Effector memory CD4-positive, alpha-beta T cell (primary cell): ENCODE measurements around the gene CD300C.
A peak's percentile ranks its signal among the peaks of the same experiment; 100 is the strongest.
"Not testable (repeated sequence)": the region's sequence is repeated elsewhere in the genome, so short reads cannot be mapped to it uniquely, and the experiment has no call there.

Experiments
- DNase-seq, 3 donors: peaks; one replicate each; pipeline ENCODE4 v3.0.0-alpha.2; 2020
- H3K27ac ChIP-seq: 2 replicates; pipeline ENCODE4 v1.7.0; 2013; ENCODE audit warnings: mild to moderate bottlenecking, low read length, moderate library complexity; ENCODE audit not compliant: insufficient read depth, poor library complexity, severe bottlenecking
- H3K27me3 ChIP-seq: replicated peaks from 2 replicates; pipeline ENCODE4 v1.7.0; 2013; ENCODE audit warnings: mild to moderate bottlenecking, low read length; ENCODE audit not compliant: insufficient read depth, control insufficient read depth, poor library complexity, severe bottlenecking
- H3K36me3 ChIP-seq: 2 replicates; pipeline ENCODE4 v1.7.0; 2013; ENCODE audit warnings: mild to moderate bottlenecking, low read length, moderate library complexity; ENCODE audit not compliant: control insufficient read depth, insufficient read depth
- H3K4me1 ChIP-seq: 2 replicates; pipeline ENCODE4 v1.7.0; 2013; ENCODE audit warnings: low read length, mild to moderate bottlenecking; ENCODE audit not compliant: control insufficient read depth, insufficient read depth, poor library complexity, severe bottlenecking
- H3K4me3 ChIP-seq: 2 replicates; pipeline ENCODE4 v1.7.0; 2013; ENCODE audit warnings: low read length, low read depth, mild to moderate bottlenecking; ENCODE audit not compliant: insufficient read depth, poor library complexity, severe bottlenecking
- H3K9me3 ChIP-seq: 2 replicates; pipeline ENCODE4 v1.7.0; 2013; ENCODE audit warnings: mild to moderate bottlenecking, low read length, moderate library complexity; ENCODE audit not compliant: control insufficient read depth

CD300C gene

DNA sequence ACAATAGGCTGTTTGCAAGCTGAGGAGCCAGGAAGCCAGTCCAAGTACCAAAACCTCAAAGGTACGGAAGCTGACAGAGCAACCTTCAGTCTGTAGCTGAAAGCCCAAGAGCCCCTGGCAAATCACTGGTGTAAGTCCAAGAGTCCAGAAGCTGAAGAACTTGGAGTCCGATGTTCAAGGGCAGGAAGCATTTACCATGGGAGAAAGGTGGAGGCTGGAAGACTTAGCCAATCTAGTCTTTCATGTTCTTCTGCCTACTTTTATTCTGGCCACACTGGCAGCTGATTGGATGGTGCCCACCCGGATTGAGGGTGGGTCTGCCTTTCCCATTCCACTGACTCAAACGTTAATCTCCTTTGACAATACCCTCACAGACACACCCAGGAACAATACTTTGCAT is 30.0 kb downstream of the CD300C start:
- no peaks in the 10 kb centered on the region for H3K4me1 ChIP-seq
- no peaks in the 10 kb centered on the region for H3K36me3 ChIP-seq
- no peak overlapping the region for H3K4me3 ChIP-seq
- no peak for DNase-seq
- no peaks in the 10 kb centered on the region for H3K27me3 ChIP-seq
- no peaks in the 10 kb centered on the region for H3K9me3 ChIP-seq
- no peak overlapping the region for H3K27ac ChIP-seq

DNA sequence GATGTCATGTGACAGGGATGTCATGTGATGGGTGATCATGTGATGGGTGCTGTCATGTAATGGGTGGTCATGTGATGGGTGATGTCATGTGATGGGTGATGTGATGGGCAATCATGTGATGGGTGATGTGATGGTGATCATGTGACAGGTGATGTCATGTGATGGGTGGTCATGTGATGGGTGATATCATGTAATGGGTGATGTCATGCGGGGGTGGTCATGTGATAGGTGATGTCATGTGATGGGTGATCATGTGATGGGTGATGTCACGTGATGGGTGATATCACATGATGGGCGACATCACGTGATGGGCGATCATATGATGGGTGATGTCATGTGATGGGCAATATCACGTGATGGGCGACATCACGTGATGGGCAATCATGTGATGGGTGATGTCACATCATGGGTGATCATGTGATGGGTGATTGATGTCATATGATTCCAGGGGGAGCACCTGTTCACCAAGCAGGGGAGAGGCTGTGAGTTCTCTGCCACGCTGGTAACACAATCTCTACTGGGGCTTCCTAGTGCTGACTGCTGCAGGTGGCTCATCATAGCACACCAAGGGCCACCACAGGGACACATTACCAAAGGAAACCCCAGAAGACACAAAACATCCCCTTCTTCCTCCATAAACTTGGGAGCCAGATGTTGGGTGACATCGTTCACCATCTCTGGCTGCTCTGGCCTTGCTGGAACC is 31.1 kb downstream of the CD300C start:
- H3K4me3 ChIP-seq: no peak overlapping the region
- H3K27ac ChIP-seq: no peak overlapping the region
- DNase-seq: peak in 1 of 3 donors; percentile 34
- no peaks in the 10 kb centered on the region for H3K4me1 ChIP-seq
- H3K36me3 ChIP-seq: no peaks in the 10 kb centered on the region
- H3K27me3 ChIP-seq: no peaks in the 10 kb centered on the region
- H3K9me3 ChIP-seq: no peaks in the 10 kb centered on the region

DNA sequence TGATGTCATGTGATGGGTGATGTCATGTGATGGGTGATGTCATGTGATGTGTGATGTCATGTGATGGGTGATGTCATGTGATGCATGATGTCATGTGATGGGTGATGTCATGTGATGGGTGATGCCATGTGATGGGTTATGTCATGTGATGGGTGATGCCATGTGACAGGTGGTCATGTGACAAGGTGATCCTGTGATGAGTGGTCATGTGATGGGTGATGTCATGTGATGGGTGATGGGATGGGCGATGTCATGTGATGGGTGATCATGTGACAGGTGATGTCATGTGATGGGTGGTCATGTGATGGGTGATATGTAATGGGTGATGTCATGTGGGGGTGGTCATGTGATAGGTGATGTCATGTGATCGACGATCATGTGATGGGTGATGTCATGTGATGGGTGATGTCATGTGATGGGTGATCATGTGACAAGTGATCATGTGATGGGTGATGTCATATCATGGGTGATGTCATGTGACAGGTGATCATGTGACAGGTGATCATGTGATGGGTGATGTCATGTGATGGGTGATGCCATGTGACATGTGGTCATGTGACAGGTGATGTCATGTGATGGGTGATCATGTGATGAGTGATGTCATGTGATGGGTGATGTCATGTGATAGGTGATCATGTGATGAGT is 31.8 kb downstream of the CD300C start:
- Histone ChIP-seq H3K9me3 (no peaks in the 10 kb centered on the region), H3K4me3 (no peak overlapping the region), H3K27me3 (no peaks in the 10 kb centered on the region), H3K27ac (no peak overlapping the region), H3K4me1 (no peaks in the 10 kb centered on the region), H3K36me3 (no peaks in the 10 kb centered on the region)
- peak in 2 of 3 donors; percentile 49 to 56 for DNase-seq

DNA sequence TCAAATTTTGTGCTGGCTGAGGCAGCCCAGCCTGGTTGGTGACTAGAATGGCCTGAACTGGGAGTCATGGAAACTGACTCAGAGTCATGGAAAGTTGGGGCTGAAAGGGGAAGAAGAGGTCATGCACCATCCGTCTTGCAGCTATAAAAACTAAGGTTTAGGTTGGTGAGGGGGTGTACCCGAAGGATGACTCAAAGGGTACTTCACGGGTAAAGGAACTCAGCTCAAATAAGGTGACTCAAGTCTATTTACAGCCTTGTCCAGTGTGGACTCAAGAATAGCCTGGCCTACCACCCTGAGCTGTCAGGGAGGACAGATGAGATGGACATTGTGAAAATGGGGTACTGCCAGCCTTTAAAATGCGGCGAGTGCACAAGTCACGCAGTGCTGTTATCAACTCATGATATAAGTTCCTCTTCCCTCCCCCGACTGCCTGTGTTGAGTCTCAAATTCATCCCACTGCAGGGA is 33.3 kb downstream of the CD300C start:
- H3K27me3 ChIP-seq: no peaks in the 10 kb centered on the region
- no peaks in the 10 kb centered on the region for H3K9me3 ChIP-seq
- H3K4me1 ChIP-seq: no peaks in the 10 kb centered on the region
- no peak for DNase-seq
- no peak overlapping the region for H3K4me3 ChIP-seq
- H3K36me3 ChIP-seq: no peaks in the 10 kb centered on the region
- no peak overlapping the region for H3K27ac ChIP-seq

DNA sequence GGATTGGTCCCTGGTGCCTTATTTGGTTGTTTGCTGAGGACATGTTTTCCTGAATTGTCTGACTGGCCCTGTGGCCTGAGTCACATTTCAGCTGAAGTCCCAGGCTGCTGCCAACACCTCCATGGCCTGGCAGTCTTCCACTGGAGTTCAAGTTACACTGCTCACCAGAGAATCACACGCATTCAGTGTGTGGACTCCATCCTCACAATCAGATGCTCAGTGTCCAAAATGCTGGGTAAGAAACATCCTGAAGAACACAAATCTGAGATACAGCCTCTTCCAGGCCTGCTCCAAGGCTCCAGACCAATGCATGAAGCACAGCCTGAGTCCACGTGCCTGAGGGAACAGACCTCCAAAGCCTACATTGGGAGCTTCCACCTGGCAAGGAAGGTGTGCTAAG is 33.9 kb downstream of the CD300C start:
- no peaks in the 10 kb centered on the region for H3K27me3 ChIP-seq
- H3K4me3 ChIP-seq: no peak overlapping the region
- no peak for DNase-seq
- no peaks in the 10 kb centered on the region for H3K4me1 ChIP-seq
- H3K9me3 ChIP-seq: no peaks in the 10 kb centered on the region
- no peak overlapping the region for H3K27ac ChIP-seq
- H3K36me3 ChIP-seq: no peaks in the 10 kb centered on the region

DNA sequence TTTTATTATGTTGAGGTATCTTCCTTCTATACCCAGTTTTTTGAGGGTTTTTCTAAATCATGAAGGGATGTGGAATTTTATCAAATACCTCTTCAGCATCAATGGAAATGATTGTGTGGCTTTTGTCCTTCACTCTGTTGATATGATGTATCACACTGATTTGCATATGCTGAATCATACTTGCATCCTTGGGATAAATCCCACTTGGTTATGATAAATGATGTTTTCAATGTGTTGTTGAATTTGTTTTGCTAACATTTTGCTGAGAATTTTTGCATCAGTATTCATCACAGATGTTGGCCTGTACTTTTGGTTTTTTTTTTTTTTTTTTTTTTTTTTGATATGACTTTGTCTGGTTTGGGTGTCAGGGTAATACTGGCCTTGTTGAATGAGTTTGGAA is 37.8 kb downstream of the CD300C start:
- Histone ChIP-seq H3K4me3 (no peak overlapping the region), H3K27me3 (no peaks in the 10 kb centered on the region), H3K4me1 (no peaks in the 10 kb centered on the region), H3K9me3 (no peaks in the 10 kb centered on the region), H3K36me3 (no peaks in the 10 kb centered on the region), H3K27ac (no peak overlapping the region)
- DNase-seq: no peak

DNA sequence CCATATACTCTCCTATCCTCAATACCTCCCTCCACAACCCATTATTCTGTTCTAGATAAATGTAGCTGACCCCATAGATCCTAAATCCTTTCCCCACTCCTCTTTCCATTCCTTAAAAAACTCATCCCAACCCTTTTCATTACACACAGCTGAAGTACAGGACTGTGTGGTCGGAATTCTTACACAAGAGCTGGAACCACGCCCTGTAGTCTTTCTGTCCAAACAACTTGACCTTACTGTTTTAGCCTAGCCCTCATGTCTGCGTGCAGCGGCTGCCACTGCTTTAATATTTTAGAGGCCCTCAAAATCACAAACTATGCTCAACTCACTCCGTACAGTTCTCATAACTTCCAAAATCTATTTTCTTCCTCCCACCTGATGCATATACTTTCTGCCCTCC is 42.0 kb downstream of the CD300C start:
- not testable (repeated sequence) for H3K4me3 ChIP-seq, H3K27me3 ChIP-seq, DNase-seq, H3K4me1 ChIP-seq, H3K27ac ChIP-seq, H3K9me3 ChIP-seq, H3K36me3 ChIP-seq

DNA sequence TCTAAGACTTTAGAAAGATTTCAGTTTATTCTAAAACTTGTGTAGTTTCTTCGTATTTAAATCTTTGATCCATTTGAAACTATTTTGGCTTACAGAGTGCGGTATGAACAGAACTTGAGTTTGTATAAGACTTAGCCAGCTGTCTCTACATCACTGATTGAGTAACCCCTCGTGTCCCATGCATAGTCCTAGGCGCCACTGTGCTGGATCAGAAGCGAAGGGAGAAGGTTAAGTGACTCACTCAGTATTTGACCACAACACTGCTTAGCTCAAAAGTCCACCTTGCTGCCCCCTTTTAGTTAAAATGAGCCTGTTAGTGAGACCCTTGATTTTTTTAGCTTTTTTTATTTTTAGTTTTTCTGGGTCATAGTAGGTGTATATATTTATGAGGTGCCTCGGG is 43.1 kb downstream of the CD300C start:
- H3K27ac ChIP-seq: no peak overlapping the region
- no peak for DNase-seq
- no peaks in the 10 kb centered on the region for H3K9me3 ChIP-seq
- no peaks in the 10 kb centered on the region for H3K27me3 ChIP-seq
- no peak overlapping the region for H3K4me3 ChIP-seq
- no peaks in the 10 kb centered on the region for H3K4me1 ChIP-seq
- no peaks in the 10 kb centered on the region for H3K36me3 ChIP-seq

DNA sequence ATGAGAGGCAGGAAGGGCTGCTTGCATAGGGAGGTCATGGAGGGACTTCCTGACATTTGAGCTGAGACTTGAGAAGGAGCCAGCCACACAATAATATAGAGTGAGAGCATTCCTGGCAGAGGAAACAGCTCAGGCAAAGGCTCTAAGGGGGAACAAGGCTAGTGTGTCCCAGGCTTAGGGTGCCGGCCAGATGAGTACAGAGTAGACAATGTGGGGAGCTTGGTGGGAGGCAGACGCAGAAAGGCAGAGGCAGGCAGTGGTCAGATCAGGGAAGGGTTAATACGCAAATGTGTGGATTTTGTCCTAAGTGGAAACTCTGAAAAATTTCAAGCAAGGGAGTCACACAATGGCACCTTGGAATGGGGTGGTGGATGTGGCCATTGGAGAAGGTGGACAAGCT is 45.9 kb downstream of the CD300C start:
- H3K27me3 ChIP-seq: no peaks in the 10 kb centered on the region
- H3K4me1 ChIP-seq: no peaks in the 10 kb centered on the region
- H3K27ac ChIP-seq: no peak overlapping the region
- H3K4me3 ChIP-seq: no peak overlapping the region
- no peaks in the 10 kb centered on the region for H3K9me3 ChIP-seq
- DNase-seq: no peak
- H3K36me3 ChIP-seq: no peaks in the 10 kb centered on the region

DNA sequence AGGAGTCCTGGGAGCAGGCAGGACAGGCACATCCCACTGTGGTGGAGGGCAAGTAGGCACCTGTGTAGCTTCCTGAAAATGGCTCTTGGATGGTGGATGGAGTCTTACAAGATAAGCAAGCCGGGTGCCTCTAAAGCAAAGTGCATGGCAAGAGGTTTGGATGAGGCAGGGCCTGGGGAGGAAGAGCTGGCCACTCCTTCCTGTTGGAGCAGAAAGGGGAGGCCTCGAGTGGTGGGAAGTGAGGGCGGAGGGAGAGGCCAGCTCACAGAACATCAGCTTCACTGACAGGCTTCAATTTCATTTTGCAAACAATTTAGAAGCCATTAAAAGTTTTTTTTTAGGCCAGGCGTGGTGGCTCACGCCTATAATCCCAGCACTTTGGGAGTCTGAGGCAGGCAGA is 48.4 kb downstream of the CD300C start:
- Histone ChIP-seq H3K27ac (no peak overlapping the region), H3K27me3 (no peaks in the 10 kb centered on the region), H3K4me1 (no peaks in the 10 kb centered on the region), H3K36me3 (no peaks in the 10 kb centered on the region), H3K9me3 (no peaks in the 10 kb centered on the region), H3K4me3 (no peak overlapping the region)
- no peak for DNase-seq
